ENCODE results near the gene ABLIM2. TPM values are rescaled to one million over a fixed set of nuclear protein-coding genes. Genes with fewer than 3 reads are reported as not detected.

ABLIM2 gene
- total RNA-seq, 1 experiment from 2014 or later: 2.7 TPM

DNA sequence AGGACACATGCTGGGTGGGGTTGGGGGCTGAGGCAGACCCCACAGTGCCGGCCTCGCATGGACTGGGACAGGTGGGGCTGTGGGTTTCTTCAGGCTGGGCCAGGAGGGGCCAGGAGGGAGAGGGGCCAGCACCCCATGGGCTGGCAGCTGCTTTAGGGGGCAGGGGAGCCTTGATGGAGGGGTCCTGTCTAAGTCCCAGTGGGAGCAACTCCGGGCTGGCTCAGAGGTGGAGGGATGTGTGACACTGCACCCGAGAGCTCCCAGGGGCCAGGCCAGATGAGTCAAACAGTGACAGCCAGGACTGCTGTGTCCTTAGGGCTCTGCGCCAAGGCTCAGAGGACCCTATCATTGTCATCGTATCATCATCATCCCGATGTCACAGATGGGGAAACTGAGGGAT lies 4.4 kb upstream of the ABLIM2 start:
- TF ChIP-seq EZH2 (IDR thresholded peaks at IDR 0.05; ENCODE audit: borderline replicate concordance, low read depth, low read length, poor library complexity, severe bottlenecking) (no peak), CTCF (conservative IDR thresholded peaks at IDR 0.05; ENCODE audit: low read depth, low read length) (no peak)
- no TSS peak for BruUV-seq (replicated peaks)
- Histone ChIP-seq H3K27me3 (replicated peaks; ENCODE audit: insufficient read depth, low read depth, low read length, poor library complexity) (peaks cover 1% of the 10 kb centered on the region), H3K36me3 (ENCODE audit: insufficient read depth, low read length, poor library complexity, severe bottlenecking) (no peaks in the 10 kb centered on the region), H3K4me3 (ENCODE audit: low read depth, low read length, poor library complexity, severe bottlenecking) (no peak overlapping the region), H3K9me3 (ENCODE audit: low read depth, low read length, poor library complexity, severe bottlenecking) (no peaks in the 10 kb centered on the region), H3K27ac (ENCODE audit: low read depth, low read length, poor library complexity, severe bottlenecking) (no peak overlapping the region), H3K4me1 (ENCODE audit: insufficient read depth, low read length, poor library complexity, severe bottlenecking) (peaks cover 13% of the 10 kb centered on the region)
- intact Hi-C loops (cut with micrococcal nuclease; ENCODE audit: unreplicated experiment): no loop called here
- POLR2A ChIA-PET (ENCODE audit: low non-redundant PET): no interaction called here
- DNase-seq (ENCODE audit: low spot score): no peak
- CTCF ChIA-PET: no interaction called here

GRCh38 chr4:8162625-8163024 lies 4.0 kb upstream of the ABLIM2 start:
- Histone ChIP-seq H3K4me1 (ENCODE audit: insufficient read depth, low read length, poor library complexity, severe bottlenecking) (peaks cover 17% of the 10 kb centered on the region), H3K4me3 (ENCODE audit: low read depth, low read length, poor library complexity, severe bottlenecking) (no peak overlapping the region), H3K27ac (ENCODE audit: low read depth, low read length, poor library complexity, severe bottlenecking) (no peak overlapping the region), H3K27me3 (replicated peaks; ENCODE audit: insufficient read depth, low read depth, low read length, poor library complexity) (peaks cover 5% of the 10 kb centered on the region), H3K9me3 (ENCODE audit: low read depth, low read length, poor library complexity, severe bottlenecking) (no peaks in the 10 kb centered on the region), H3K36me3 (ENCODE audit: insufficient read depth, low read length, poor library complexity, severe bottlenecking) (no peaks in the 10 kb centered on the region)
- intact Hi-C loops (cut with micrococcal nuclease; ENCODE audit: unreplicated experiment): no loop called here
- no TSS peak for BruUV-seq (replicated peaks)
- ChIA-PET CTCF (no interaction called here), POLR2A (ENCODE audit: low non-redundant PET) (no interaction called here)
- no peak for TF ChIP-seq EZH2 (IDR thresholded peaks at IDR 0.05; ENCODE audit: borderline replicate concordance, low read depth, low read length, poor library complexity, severe bottlenecking)
- TF ChIP-seq CTCF (conservative IDR thresholded peaks at IDR 0.05; ENCODE audit: low read depth, low read length): no peak
- DNase-seq (ENCODE audit: low spot score): no peak

DNA sequence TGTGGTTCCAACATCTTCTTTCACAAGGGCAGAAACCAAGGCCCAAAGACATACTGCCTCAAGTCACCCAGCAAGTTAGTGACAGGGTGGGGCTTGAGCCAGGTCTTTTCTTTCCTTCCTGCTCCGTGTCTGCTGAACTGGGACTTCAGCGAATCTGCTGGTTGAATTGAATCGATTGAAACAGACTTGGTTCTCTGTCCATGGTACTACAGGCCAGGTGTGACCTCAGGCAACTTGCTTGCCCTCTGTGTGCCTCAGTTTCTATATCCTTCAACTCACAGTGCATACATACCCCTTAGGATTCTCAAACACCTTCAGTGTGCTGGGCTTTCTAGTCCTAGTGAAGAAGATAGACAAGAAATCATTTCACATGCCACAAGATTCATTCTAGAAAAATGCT lies 2.0 kb upstream of the ABLIM2 start:
- BruUV-seq (replicated peaks): no TSS peak
- CTCF ChIA-PET: no interaction called here
- Histone ChIP-seq H3K36me3 (ENCODE audit: insufficient read depth, low read length, poor library complexity, severe bottlenecking) (no peaks in the 10 kb centered on the region), H3K27ac (ENCODE audit: low read depth, low read length, poor library complexity, severe bottlenecking) (no peak overlapping the region), H3K4me1 (ENCODE audit: insufficient read depth, low read length, poor library complexity, severe bottlenecking) (peaks cover 23% of the 10 kb centered on the region), H3K9me3 (ENCODE audit: low read depth, low read length, poor library complexity, severe bottlenecking) (no peaks in the 10 kb centered on the region), H3K4me3 (ENCODE audit: low read depth, low read length, poor library complexity, severe bottlenecking) (no peak overlapping the region), H3K27me3 (replicated peaks; ENCODE audit: insufficient read depth, low read depth, low read length, poor library complexity) (peaks cover 12% of the 10 kb centered on the region)
- DNase-seq (ENCODE audit: low spot score): no peak
- no peak for TF ChIP-seq EZH2 (IDR thresholded peaks at IDR 0.05; ENCODE audit: borderline replicate concordance, low read depth, low read length, poor library complexity, severe bottlenecking)
- TF ChIP-seq CTCF (conservative IDR thresholded peaks at IDR 0.05; ENCODE audit: low read depth, low read length): no peak
- POLR2A ChIA-PET (ENCODE audit: low non-redundant PET): no interaction called here
- intact Hi-C loops (cut with micrococcal nuclease; ENCODE audit: unreplicated experiment): no loop called here
